Mesendoderm (in vitro differentiated cells): Measurements from ENCODE around the gene FBLN2.

ENCODE experiments used
- DNase-seq: peaks from one replicate; pipeline ENCODE4 v3.0.0; 2013
- H2AK5ac ChIP-seq: 2 replicates; pipeline ENCODE4 v1.6.1; 2013; ENCODE audit warnings: low read length, inconsistent platforms
- H2BK120ac ChIP-seq: 2 replicates; pipeline ENCODE4 v1.6.1; 2013; ENCODE audit warnings: low read depth, mild to moderate bottlenecking, low read length, moderate library complexity, mixed read lengths
- H2BK15ac ChIP-seq: replicated peaks from 2 replicates; pipeline ENCODE4 v1.6.1; 2013; ENCODE audit warnings: low read depth, mild to moderate bottlenecking, moderate library complexity
- H2BK5ac ChIP-seq: 2 replicates; pipeline ENCODE4 v1.6.1; 2013; ENCODE audit warnings: low read length, inconsistent platforms
- H3K18ac ChIP-seq: 2 replicates; pipeline ENCODE4 v1.6.1; 2013; ENCODE audit warnings: mild to moderate bottlenecking, low read length, mixed read lengths
- H3K23ac ChIP-seq: one replicate; pipeline ENCODE4 v1.6.1; 2013; ENCODE audit warnings: low read length
- H3K27ac ChIP-seq: 2 replicates; pipeline ENCODE4 v1.5.1; 2013; ENCODE audit warnings: low read depth, mild to moderate bottlenecking, inconsistent platforms, low read length, moderate library complexity
- H3K27me3 ChIP-seq: 2 replicates; pipeline ENCODE4 v1.6.1; 2013; ENCODE audit warnings: low read length, control low read depth, mild to moderate bottlenecking, inconsistent platforms; ENCODE audit not compliant: insufficient read depth, poor library complexity
- H3K36me3 ChIP-seq: 2 replicates; pipeline ENCODE4 v1.6.1; 2013; ENCODE audit warnings: low read length, inconsistent platforms; ENCODE audit not compliant: control insufficient read depth, insufficient read depth
- H3K4ac ChIP-seq: one replicate; pipeline ENCODE4 v1.6.1; 2013; ENCODE audit warnings: low read depth, mild to moderate bottlenecking, low read length, moderate library complexity
- H3K4me1 ChIP-seq: 2 replicates; pipeline ENCODE4 v1.6.1; 2013; ENCODE audit warnings: low read depth, low read length, inconsistent platforms; ENCODE audit not compliant: control insufficient read depth
- H3K4me2 ChIP-seq: 2 replicates; pipeline ENCODE4 v1.6.1; 2013; ENCODE audit warnings: low read length
- H3K4me3 ChIP-seq: 2 replicates; pipeline ENCODE4 v1.5.1; 2013; ENCODE audit warnings: mild to moderate bottlenecking, low read length
- H3K56ac ChIP-seq: one replicate; pipeline ENCODE4 v1.6.1; 2013; ENCODE audit warnings: low read length
- H3K79me1 ChIP-seq: 2 replicates; pipeline ENCODE4 v1.6.1; 2013; ENCODE audit warnings: low read length, inconsistent platforms
- H3K79me2 ChIP-seq: 2 replicates; pipeline ENCODE4 v1.6.1; 2013; ENCODE audit warnings: mild to moderate bottlenecking, low read length; ENCODE audit not compliant: control insufficient read depth, insufficient read depth
- H3K9ac ChIP-seq: 2 replicates; pipeline ENCODE4 v1.6.1; 2013; ENCODE audit warnings: low read length, inconsistent platforms
- H4K5ac ChIP-seq: one replicate; pipeline ENCODE4 v1.6.1; 2013; ENCODE audit warnings: low read length
- H4K8ac ChIP-seq: one replicate; pipeline ENCODE4 v1.6.1; 2013; ENCODE audit warnings: low read depth, mild to moderate bottlenecking, control low read depth, low read length, moderate library complexity
- WGBS: extraction: QIAGEN DNeasy Blood & Tissue Kit; methylation state at CpG from one replicate; pipeline ENCODE4 v1.1.7; 2013; ENCODE audit warnings: low lambda C conversion rate, missing lambda C conversion rate; ENCODE audit not compliant: insufficient coverage; ENCODE audit errors: extremely low coverage; 5-methylcytosine and 5-hydroxymethylcytosine counted together

Gene FBLN2

GRCh38 chr3:13659221-13659969 is 110.5 kb downstream of the FBLN2 start:
- no CpG with 5 or more reads among the region's 12 CpGs for WGBS

DNA sequence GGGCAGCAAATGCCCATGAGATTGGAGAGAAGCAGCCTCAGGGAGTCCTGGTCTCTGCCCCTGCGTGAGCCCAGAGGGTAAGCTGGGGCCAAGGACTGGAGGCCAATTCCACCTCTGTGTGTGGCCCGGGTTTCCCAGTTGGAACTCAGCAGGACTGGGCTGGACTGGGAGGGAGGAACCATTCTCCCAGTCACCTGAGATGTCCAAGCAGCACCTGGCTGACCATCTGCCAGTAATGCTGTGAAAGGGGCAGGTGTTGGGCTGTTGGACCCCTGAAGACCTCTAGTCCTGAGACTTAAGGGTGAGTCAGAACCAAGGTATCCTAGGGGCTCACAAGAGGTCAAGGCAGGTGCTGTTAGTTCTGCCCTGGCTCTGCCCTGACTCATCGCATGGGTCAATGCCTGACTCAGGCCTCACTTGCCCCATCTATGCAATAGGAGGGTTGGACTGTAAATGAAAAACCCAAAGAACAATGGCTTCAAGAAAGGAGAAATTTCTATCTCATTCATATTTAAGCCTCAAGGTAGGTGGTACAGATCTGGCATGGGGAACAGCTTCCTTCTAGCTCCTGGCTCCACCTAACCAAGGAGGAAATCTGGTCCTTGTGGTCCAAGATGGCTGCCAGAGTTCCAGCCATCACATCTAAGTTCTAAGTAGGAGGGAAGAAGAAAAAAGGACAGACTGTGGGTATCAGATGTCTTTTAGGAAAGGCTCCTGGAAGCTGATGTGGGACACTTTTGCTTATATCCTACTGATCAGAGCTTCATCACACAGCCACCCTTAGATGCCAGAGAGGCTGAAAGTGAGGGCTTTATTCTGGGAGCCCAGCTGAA is 111.3 kb downstream of the FBLN2 start:
- no peak overlapping the region for H3K56ac ChIP-seq
- H3K4me3 ChIP-seq: no peak overlapping the region
- no peak overlapping the region for H3K4ac ChIP-seq
- DNase-seq: no peak
- no peaks in the 10 kb centered on the region for H3K79me1 ChIP-seq
- H2BK120ac ChIP-seq: no peak overlapping the region
- no peak overlapping the region for H3K9ac ChIP-seq
- H3K23ac ChIP-seq: no peak overlapping the region
- no peak overlapping the region for H3K27ac ChIP-seq
- H3K4me1 ChIP-seq: no peaks in the 10 kb centered on the region
- no peaks in the 10 kb centered on the region for H3K27me3 ChIP-seq
- H3K4me2 ChIP-seq: no peak overlapping the region
- no peak overlapping the region for H2AK5ac ChIP-seq
- H4K5ac ChIP-seq: no peak overlapping the region
- no peak overlapping the region for H4K8ac ChIP-seq
- H3K79me2 ChIP-seq: no peaks in the 10 kb centered on the region
- H2BK5ac ChIP-seq: no peak overlapping the region
- no peaks in the 10 kb centered on the region for H3K36me3 ChIP-seq
- WGBS: no CpG with 5 or more reads among the region's 3 CpGs
- no peak overlapping the region for H2BK15ac ChIP-seq
- no peak overlapping the region for H3K18ac ChIP-seq

More at GRCh38 chr3:13659221-13659969, 110.5 kb downstream of the FBLN2 start:
- no peaks in the 10 kb centered on the region for H3K4me1 ChIP-seq
- H3K27ac ChIP-seq: no peak overlapping the region
- H3K9ac ChIP-seq: no peak overlapping the region
- no peak overlapping the region for H3K23ac ChIP-seq
- H3K79me2 ChIP-seq: no peaks in the 10 kb centered on the region
- no peak overlapping the region for H3K56ac ChIP-seq
- H3K4me2 ChIP-seq: no peak overlapping the region
- H3K27me3 ChIP-seq: no peaks in the 10 kb centered on the region
- no peak overlapping the region for H4K8ac ChIP-seq
- no peak overlapping the region for H3K4ac ChIP-seq
- H2AK5ac ChIP-seq: no peak overlapping the region
- H2BK5ac ChIP-seq: no peak overlapping the region
- no peak for DNase-seq
- H3K4me3 ChIP-seq: no peak overlapping the region
- no peak overlapping the region for H2BK120ac ChIP-seq
- no peaks in the 10 kb centered on the region for H3K36me3 ChIP-seq
- no peak overlapping the region for H4K5ac ChIP-seq
- H3K79me1 ChIP-seq: no peaks in the 10 kb centered on the region
- no peak overlapping the region for H2BK15ac ChIP-seq
- H3K18ac ChIP-seq: no peak overlapping the region

- Histone ChIP-seq H2BK15ac (no peak overlapping the region), H3K27me3 (no peaks in the 10 kb centered on the region), H3K27ac (no peak overlapping the region), H2AK5ac (no peak overlapping the region), H3K4ac (no peak overlapping the region), H3K9ac (no peak overlapping the region), H3K4me2 (no peak overlapping the region), H4K8ac (no peak overlapping the region), H3K4me1 (no peaks in the 10 kb centered on the region), H3K56ac (no peak overlapping the region), H3K18ac (no peak overlapping the region), H2BK120ac (no peak overlapping the region), H4K5ac (no peak overlapping the region), H3K79me2 (no peaks in the 10 kb centered on the region), H3K4me3 (no peak overlapping the region), H3K36me3 (no peaks in the 10 kb centered on the region), H3K79me1 (no peaks in the 10 kb centered on the region), H3K23ac (no peak overlapping the region), H2BK5ac (no peak overlapping the region)
- no peak for DNase-seq
- no CpG with 5 or more reads among the region's 16 CpGs for WGBS
Measured at GRCh38 chr3:13661121-13661520, 112.2 kb downstream of the FBLN2 start.

GRCh38 chr3:13662238-13662847 is 113.4 kb downstream of the FBLN2 start:
- H3K4me1 ChIP-seq: no peaks in the 10 kb centered on the region
- no peak for DNase-seq
- no CpG with 5 or more reads among the region's 22 CpGs for WGBS
- no peak overlapping the region for H3K4me3 ChIP-seq
- H4K5ac ChIP-seq: no peak overlapping the region
- no peak overlapping the region for H2BK5ac ChIP-seq
- no peak overlapping the region for H2BK120ac ChIP-seq
- H2BK15ac ChIP-seq: no peak overlapping the region
- H3K4ac ChIP-seq: no peak overlapping the region
- H3K23ac ChIP-seq: no peak overlapping the region
- H3K27ac ChIP-seq: no peak overlapping the region
- no peaks in the 10 kb centered on the region for H3K79me2 ChIP-seq
- H3K18ac ChIP-seq: no peak overlapping the region
- no peaks in the 10 kb centered on the region for H3K27me3 ChIP-seq
- no peak overlapping the region for H3K56ac ChIP-seq
- no peak overlapping the region for H2AK5ac ChIP-seq
- H3K9ac ChIP-seq: no peak overlapping the region
- no peak overlapping the region for H3K4me2 ChIP-seq
- H3K79me1 ChIP-seq: no peaks in the 10 kb centered on the region
- no peak overlapping the region for H4K8ac ChIP-seq
- H3K36me3 ChIP-seq: no peaks in the 10 kb centered on the region

DNA sequence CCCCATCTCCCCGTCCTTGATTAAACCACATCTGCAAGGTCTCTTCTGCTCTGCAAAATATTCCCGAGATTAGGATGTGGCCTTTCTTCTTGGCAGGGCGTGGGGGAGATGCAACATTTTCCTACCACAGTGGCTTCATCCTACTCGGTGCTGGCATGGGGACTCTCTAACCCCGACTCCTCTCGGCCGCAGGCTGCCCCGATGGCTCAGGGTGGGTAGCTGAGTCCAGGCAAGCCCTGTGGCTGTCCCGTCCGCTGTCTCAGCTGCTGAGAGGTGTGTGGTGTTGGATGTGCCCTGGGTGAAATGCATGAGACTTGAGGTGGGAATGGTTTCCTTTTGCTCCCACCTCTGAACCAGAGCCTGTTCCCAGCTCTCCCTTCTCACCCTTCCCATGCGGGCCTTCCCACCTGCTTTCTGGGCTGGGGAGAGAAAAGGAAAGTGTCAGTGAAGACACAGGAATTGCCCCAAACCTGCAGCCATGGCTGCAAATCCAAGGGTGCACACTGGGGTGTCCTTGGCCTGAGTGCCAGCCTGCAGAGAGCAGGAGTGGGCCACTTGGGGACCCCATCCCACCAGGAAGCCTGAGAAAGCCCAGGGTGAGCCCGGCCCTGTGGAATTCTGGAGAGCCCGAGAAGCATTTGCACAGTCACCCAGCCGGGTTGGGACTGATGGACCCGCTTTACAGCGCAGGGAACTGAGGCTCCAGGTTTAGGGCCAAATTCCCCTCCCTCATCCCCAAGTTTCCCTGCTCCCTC is 115.0 kb downstream of the FBLN2 start:
- Histone ChIP-seq H2BK15ac (no peak overlapping the region), H3K79me1 (no peaks in the 10 kb centered on the region), H3K27me3 (no peaks in the 10 kb centered on the region)

More for the DNA sequence above, 115.0 kb downstream of the FBLN2 start:
- no CpG with 5 or more reads among the region's 16 CpGs for WGBS
- Histone ChIP-seq H3K23ac (no peak overlapping the region), H3K27ac (no peak overlapping the region), H3K79me2 (no peaks in the 10 kb centered on the region), H3K4me3 (no peak overlapping the region), H4K5ac (no peak overlapping the region), H4K8ac (no peak overlapping the region), H3K18ac (no peak overlapping the region), H3K9ac (no peak overlapping the region), H2BK5ac (no peak overlapping the region), H3K4ac (no peak overlapping the region), H3K36me3 (no peaks in the 10 kb centered on the region), H2BK120ac (no peak overlapping the region), H2AK5ac (no peak overlapping the region), H3K4me2 (no peak overlapping the region), H3K56ac (no peak overlapping the region), H3K4me1 (no peaks in the 10 kb centered on the region)
- DNase-seq: no peak
